ENCODE data around the gene SYNPO2L.
A peak's percentile ranks its signal among the peaks of the same experiment; 100 is the strongest.
"Not testable (repeated sequence)": the region's sequence is repeated elsewhere in the genome, so short reads cannot be mapped to it uniquely, and the experiment has no call there.

SYNPO2L gene

GRCh38 chr10:73625004-73625883 is 30.6 kb downstream of the SYNPO2L start:
- peaks cover 14 to 17% of the 10 kb centered on the region in 2 donors for H3K4me1 Mint-ChIP-seq (ENCODE audit: low read depth in 2 of 2)
- DNase-seq (no peak), ATAC-seq (replicated peaks) (peak; percentile 13)
- H3K9me3 Mint-ChIP-seq = no peaks in the 10 kb centered on the region
- H3K4me3 Mint-ChIP-seq = peak overlapping the region; percentile 86 to 96
- H3K27me3 Mint-ChIP-seq = no peaks in the 10 kb centered on the region
- H3K27ac Mint-ChIP-seq = peak overlapping the region; percentile 97 to 98
- peaks cover 12% of the 10 kb centered on the region for H3K36me3 Mint-ChIP-seq (ENCODE audit: insufficient read depth)

- DNase-seq (no peak), ATAC-seq (replicated peaks) (no peak)
- Mint-ChIP-seq H3K4me1 (ENCODE audit: low read depth in 2 of 2) (peaks cover 14 to 17% of the 10 kb centered on the region in 2 donors), H3K9me3 (no peaks in the 10 kb centered on the region), H3K27ac (peak overlapping the region in 1 of 2 donors; percentile 49), H3K4me3 (no peak overlapping the region), H3K36me3 (ENCODE audit: insufficient read depth) (peaks cover 12% of the 10 kb centered on the region), H3K27me3 (no peaks in the 10 kb centered on the region)
Measured at GRCh38 chr10:73623056-73623455, 32.8 kb downstream of the SYNPO2L start.

GRCh38 chr10:73620974-73621373 is 34.9 kb downstream of the SYNPO2L start:
- H3K27ac Mint-ChIP-seq; H3K27me3 Mint-ChIP-seq; ATAC-seq (replicated peaks); DNase-seq; H3K9me3 Mint-ChIP-seq; H3K4me3 Mint-ChIP-seq: not testable (repeated sequence)
- peaks cover 9 to 12% of the 10 kb centered on the region in 2 donors for H3K4me1 Mint-ChIP-seq (ENCODE audit: low read depth in 2 of 2)
- peaks cover 14% of the 10 kb centered on the region for H3K36me3 Mint-ChIP-seq (ENCODE audit: insufficient read depth)

- H3K4me1 Mint-ChIP-seq (ENCODE audit: low read depth in 2 of 2); H3K4me3 Mint-ChIP-seq; DNase-seq: not testable (repeated sequence)
Measured at GRCh38 chr10:73617143-73617542, 38.7 kb downstream of the SYNPO2L start.

GRCh38 chr10:73614720-73615119 is 41.1 kb downstream of the SYNPO2L start:
- no peaks in the 10 kb centered on the region for H3K4me1 Mint-ChIP-seq (ENCODE audit: low read depth in 2 of 2)
- H3K27me3 Mint-ChIP-seq = no peaks in the 10 kb centered on the region
- no peak overlapping the region for H3K4me3 Mint-ChIP-seq
- no peak overlapping the region for H3K27ac Mint-ChIP-seq
- ATAC-seq (replicated peaks) (no peak), DNase-seq (no peak)
- H3K9me3 Mint-ChIP-seq = no peaks in the 10 kb centered on the region
- peaks cover 4% of the 10 kb centered on the region for H3K36me3 Mint-ChIP-seq (ENCODE audit: insufficient read depth)

More at GRCh38 chr10:73617143-73617542, 38.7 kb downstream of the SYNPO2L start:
- ATAC-seq (replicated peaks); H3K27ac Mint-ChIP-seq; H3K36me3 Mint-ChIP-seq (ENCODE audit: insufficient read depth); H3K27me3 Mint-ChIP-seq; H3K9me3 Mint-ChIP-seq: not testable (repeated sequence)

- no peaks in the 10 kb centered on the region for H3K9me3 Mint-ChIP-seq
- no peaks in the 10 kb centered on the region for H3K4me1 Mint-ChIP-seq (ENCODE audit: low read depth in 2 of 2)
- H3K27ac Mint-ChIP-seq = peak overlapping the region in 1 of 2 donors; percentile 77
- no peaks in the 10 kb centered on the region for H3K27me3 Mint-ChIP-seq
- H3K36me3 Mint-ChIP-seq (ENCODE audit: insufficient read depth) = no peaks in the 10 kb centered on the region
- H3K4me3 Mint-ChIP-seq = no peak overlapping the region
- no peak for ATAC-seq (replicated peaks)
- no peak for DNase-seq
Measured at GRCh38 chr10:73609116-73609515, 46.7 kb downstream of the SYNPO2L start.

GRCh38 chr10:73601486-73601921 is 54.3 kb downstream of the SYNPO2L start:
- Mint-ChIP-seq H3K4me1 (ENCODE audit: low read depth in 2 of 2) (no peaks in the 10 kb centered on the region), H3K27ac (no peak overlapping the region), H3K27me3 (no peaks in the 10 kb centered on the region), H3K4me3 (no peak overlapping the region), H3K36me3 (ENCODE audit: insufficient read depth) (peaks cover 3% of the 10 kb centered on the region), H3K9me3 (no peaks in the 10 kb centered on the region)
- ATAC-seq (replicated peaks) (no peak), DNase-seq (no peak)

GRCh38 chr10:73597346-73597745 is 58.5 kb downstream of the SYNPO2L start:
- H3K27me3 Mint-ChIP-seq = no peaks in the 10 kb centered on the region
- no peak overlapping the region for H3K27ac Mint-ChIP-seq
- no peaks in the 10 kb centered on the region for H3K4me1 Mint-ChIP-seq (ENCODE audit: low read depth in 2 of 2)
- no peak overlapping the region for H3K4me3 Mint-ChIP-seq
- ATAC-seq (replicated peaks) (no peak), DNase-seq (no peak)
- no peaks in the 10 kb centered on the region for H3K36me3 Mint-ChIP-seq (ENCODE audit: insufficient read depth)
- H3K9me3 Mint-ChIP-seq = no peaks in the 10 kb centered on the region
